Activated T-helper 9 cell treated with anti-CD3 and anti-CD28 coated beads, Interleukin-2, amount 50 U/mL, for 16 hours (primary cell): ENCODE results near the gene HERC3.
A peak's percentile ranks its signal among the peaks of the same experiment; 100 is the strongest.

ENCODE experiments used
- DNase-seq: peaks from one replicate; pipeline ENCODE4 v3.0.0-alpha.2; 2020; ENCODE audit warnings: low read depth

The HERC3 gene

GRCh38 chr4:88660446-88661294, 68.4 kb downstream of the HERC3 start:
- no peak for DNase-seq

GRCh38 chr4:88661739-88662138, 69.5 kb downstream of the HERC3 start:
- no peak for DNase-seq

DNA sequence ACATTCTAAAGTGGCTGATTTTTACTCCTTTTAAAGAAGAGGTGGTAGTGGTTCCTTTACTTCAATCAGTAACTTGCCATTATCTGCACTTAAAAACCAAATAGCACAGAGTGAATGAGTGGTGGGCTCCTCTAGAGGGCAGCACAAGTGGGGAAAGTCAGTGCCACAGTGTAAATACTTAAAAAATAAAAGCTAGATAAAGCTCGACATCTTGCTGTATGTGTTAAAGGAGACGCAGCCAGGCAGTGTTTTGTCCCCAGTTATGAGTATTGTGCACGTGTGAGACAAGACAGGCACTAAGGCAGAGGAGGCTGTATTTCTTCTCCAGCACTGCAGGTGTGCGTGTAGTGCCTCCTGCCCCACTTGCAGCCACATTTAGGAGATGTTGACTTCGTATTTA, 80.7 kb downstream of the HERC3 start:
- no peak for DNase-seq

- no peak for DNase-seq
Measured at GRCh38 chr4:88673886-88674285, 81.6 kb downstream of the HERC3 start.

DNA sequence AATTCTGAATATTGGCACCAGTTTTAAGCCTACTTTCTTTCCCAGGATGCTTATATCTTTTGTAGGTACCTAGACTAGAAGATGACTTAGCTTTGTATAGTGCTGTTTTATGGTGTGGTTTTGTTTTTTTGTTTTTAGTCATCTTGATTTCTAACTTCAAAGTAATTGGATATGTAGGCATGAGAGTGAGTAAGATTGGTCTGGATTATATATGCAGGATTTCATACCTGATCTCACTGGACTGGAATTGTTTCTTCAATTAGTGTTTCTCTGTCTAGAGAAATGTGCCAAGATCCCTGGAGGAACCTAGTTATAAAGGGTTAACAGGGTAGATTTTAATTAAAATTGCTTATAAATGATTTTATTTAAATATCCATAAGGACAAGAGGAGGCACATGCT, 82.3 kb downstream of the HERC3 start:
- no peak for DNase-seq

GRCh38 chr4:88674979-88675378, 82.7 kb downstream of the HERC3 start:
- DNase-seq = no peak

DNA sequence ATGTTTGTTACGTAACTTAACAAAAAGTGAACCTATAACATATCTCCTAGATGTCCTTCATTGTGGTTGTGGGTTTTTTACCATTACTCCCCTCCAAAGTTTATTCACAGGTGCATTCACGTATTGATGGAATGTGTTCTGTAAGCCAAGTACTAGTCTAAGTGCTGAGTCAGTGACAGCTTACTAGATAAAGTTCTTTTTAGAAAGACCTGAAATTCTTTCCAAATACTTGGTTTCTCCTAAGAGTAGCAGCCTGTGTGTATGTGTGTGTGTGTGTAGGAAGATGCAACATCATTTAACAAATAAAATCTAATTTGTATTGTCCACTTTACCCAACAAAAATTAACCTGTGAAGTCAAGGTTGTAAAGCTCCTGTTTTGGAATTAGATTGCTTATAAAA, 83.3 kb downstream of the HERC3 start:
- no peak for DNase-seq

DNA sequence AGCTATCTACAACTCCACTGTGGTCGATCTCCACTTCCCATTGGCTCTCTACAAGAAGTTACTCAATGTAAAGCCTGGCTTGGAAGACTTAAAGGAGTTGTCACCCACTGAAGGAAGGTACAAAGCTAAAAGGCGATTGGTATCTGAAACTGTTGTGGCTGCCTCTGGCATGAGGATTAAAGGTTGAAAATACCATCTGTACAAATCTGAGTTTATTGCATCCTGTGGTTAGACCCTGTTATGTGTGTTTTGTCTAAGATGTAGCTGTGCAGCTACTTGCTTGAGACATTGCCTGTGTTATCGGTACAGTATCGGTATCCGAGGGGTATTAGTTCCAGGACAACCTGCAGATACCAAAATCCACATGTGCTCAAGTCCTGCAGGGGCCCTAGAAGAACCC, 88.9 kb downstream of the HERC3 start:
- DNase-seq = no peak

DNA sequence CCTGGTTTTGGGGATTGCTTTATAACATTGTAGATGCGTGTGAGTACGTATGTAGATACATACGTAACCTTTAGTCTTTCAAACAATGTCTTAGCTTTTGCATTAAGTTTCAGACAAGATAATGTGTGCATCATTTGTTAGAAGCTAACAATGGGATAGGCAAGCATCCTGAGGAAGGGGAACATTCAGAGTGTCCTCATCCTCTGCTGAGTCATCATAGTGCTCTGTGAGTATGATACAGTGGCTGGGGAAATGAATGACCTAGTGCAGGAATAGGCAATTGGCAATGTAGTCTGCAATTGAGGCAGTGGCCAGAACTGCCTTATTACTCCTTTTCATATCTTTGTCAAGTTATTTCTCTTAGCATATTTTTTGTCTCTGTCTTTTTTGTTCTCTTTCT, 98.1 kb downstream of the HERC3 start:
- DNase-seq = no peak

- no peak for DNase-seq
Measured at GRCh38 chr4:88693792-88694191, 101.5 kb downstream of the HERC3 start.

DNA sequence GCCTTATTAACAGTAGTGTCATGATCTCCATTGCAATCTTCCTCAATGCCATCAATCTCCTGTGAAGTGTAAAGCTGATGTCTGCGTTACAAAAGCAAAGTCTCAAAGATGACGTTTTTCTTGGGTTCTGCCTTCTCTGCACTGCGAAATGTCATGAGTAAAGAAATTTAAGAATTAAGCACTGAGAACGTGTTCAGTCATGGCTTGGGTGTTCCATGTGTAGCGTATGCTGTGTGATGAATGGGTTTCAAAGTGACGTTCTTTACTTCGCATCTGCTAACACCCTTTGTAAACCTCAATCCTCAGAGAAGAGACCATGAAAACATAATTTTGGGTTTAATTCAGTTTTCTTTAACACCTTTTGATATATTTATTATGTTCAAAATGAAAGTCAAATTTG, 104.3 kb downstream of the HERC3 start:
- no peak for DNase-seq

DNA sequence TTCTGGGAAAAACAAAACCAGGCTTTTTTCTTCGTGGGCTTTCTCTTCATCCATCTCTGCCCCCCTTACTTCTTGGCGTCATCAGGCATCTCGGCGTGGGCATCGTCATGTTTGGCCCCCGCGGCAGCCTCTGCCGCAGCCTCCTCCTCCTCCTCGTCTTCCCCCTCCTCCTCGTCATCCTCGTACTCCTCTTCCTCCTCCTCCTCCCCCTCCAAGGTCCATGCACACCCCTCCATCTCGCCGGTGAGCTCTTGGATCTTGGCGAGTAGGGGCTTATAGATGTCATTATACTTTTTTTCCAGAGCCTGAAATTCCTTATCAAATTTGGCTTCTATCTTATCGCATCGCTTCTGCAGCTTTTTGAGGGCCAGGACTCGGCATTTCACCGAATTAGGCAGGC, 104.9 kb downstream of the HERC3 start:
- DNase-seq = no peak

GRCh38 chr4:88697588-88698329, 105.5 kb downstream of the HERC3 start, which contains the start of gene NAP1L5:
Gene NAP1L5 (minus strand): TSS chr4:88697829. CDS start chr4:88697754, 75 bp downstream.
- peak; percentile 55 for DNase-seq

DNA sequence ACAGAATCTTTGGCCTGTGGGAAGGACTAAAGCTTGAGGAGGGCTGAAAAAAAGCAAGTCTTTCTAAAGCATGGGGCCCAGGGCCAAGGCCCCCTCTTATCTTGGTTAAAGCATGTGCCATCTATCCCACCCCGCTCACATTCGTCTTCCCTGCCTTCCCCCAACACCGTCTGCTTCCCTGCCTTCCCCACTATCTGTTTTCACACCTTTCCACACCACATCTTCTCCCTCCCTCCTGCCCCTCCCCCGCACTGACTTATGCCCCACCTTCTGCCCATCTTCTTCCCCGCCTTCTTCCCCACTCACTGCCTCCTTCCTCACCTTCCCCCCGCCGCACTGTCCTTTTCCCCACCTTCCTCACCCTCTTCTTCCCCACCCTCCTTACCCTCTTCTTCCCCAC, 106.2 kb downstream of the HERC3 start:
- no peak for DNase-seq

DNA sequence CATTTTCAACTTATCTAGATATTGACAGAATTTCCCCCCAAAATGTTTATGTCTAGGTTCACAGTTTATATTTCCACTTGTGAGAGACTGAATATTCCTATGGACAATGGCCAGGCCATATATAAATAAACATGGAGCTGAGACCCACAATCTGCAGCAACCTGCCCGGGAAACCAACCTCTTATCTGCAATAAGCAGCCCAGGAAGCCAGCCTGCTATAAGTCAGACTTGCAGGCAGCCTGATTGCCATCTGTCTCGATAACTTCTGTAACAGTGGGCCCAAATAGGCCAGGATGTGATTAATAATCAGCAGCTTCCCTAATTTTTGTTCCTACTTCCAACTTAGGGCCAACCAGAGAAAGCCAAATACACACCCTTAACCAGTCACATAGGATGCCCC, 110.5 kb downstream of the HERC3 start:
- DNase-seq = no peak

- DNase-seq = no peak
Measured at GRCh38 chr4:88705223-88705622, 112.9 kb downstream of the HERC3 start.

GRCh38 chr4:88705805-88706492, 113.7 kb downstream of the HERC3 start:
- DNase-seq = no peak

GRCh38 chr4:88706574-88706973, 114.3 kb downstream of the HERC3 start:
- DNase-seq = no peak

DNA sequence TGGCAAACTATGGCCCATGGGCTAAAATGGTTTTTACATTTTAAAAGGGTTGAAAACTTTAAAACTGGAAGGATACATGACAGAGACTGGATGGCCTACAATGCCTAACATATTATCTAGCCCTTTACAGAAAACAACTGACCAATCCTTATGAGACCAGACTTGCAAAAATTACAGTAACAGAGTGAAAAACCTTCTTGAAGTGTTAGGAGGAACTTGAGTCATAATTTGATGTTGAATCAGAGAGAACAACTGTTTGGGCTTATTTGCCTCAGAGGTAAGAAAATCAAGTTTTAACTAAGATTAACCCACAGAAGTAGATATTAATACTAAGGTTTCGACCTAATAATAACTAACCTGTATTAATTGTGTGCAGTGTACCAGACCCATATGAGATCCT, 117.7 kb downstream of the HERC3 start:
- DNase-seq = no peak

DNA sequence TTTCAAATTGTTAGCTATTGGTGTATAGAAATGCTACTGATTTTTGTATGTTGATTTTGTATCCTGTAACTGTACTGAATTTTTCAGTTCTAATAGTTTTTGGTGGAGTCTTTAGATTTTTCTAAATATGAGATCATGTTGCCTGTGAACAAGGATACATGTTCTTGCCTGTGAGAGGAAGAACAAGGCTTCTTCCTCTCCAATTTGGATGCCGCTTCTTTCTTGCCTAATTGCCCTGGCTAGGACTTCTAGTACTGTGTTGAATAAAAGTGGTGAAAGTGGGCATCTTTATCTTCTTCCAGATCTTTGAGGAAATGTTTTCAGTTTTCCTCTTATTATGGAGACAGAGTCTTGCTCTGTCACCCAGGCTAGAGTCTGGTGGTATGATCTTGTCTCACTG, 121.5 kb downstream of the HERC3 start:
- no peak for DNase-seq

- no peak for DNase-seq
Measured at GRCh38 chr4:88718098-88718497, 125.8 kb downstream of the HERC3 start.

- no peak for DNase-seq
Measured at GRCh38 chr4:88719381-88719780, 127.1 kb downstream of the HERC3 start.
